Cardiac fibroblast (primary cell): Measurements from ENCODE around the gene CCL7.
A peak's percentile ranks its signal among the peaks of the same experiment; 100 is the strongest.

Source experiments
- DNase-seq, 2 donors: peaks; one replicate each; pipeline versions ENCODE4 v3.0.0 to v3.0.0-alpha.2; 2010; ENCODE audit warnings: low read depth in 2 of 2
- H3K4me3 ChIP-seq, 2 donors: replicated peaks in 1 of 2; 1 replicate in 1 of 2; 2 replicates in 1 of 2; pipeline ENCODE4 v1.5.1; 2011; ENCODE audit warnings: low read depth in 2 of 2, low read length in 2 of 2, mild to moderate bottlenecking in 2 of 2, moderate library complexity in 1 of 2
- TF ChIP-seq, protein P1 (sequence below): IDR thresholded peaks from one replicate; pipeline ENCODE4 v1.5.1; 2011; ENCODE audit warnings: low read depth, mild to moderate bottlenecking, low read length, inconsistent platforms

Gene CCL7

DNA sequence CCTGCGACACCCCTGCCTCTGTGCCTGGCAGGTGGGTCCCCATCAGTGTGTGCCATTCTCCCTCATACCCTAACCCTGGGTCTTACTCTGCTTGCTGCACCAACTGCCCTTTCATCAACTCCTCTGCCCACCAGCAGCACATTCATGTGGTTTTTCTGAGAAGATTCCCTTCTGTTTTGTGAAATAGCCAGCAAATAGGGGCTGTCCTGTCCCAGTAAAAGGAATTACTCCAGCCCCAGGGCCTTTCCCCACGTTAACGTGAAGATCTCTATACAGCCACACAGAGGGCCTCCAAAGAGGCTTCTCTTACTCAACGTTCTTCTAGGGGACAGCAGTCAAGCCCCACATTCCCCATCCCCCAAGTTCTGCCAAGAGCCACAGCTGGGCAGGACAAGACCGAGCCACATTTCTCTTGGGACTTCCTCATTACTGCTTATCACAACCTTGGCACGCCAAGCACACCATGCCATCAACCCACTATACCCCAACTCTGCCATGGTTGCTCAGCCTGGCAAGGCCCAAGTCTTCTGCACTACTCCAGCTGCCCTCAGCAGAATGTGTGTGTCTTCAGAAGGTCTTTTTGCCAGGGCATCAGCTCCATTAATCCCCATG, 33.6 kb upstream of the CCL7 start:
- DNase-seq: no peak
- TF ChIP-seq, protein P1, sequence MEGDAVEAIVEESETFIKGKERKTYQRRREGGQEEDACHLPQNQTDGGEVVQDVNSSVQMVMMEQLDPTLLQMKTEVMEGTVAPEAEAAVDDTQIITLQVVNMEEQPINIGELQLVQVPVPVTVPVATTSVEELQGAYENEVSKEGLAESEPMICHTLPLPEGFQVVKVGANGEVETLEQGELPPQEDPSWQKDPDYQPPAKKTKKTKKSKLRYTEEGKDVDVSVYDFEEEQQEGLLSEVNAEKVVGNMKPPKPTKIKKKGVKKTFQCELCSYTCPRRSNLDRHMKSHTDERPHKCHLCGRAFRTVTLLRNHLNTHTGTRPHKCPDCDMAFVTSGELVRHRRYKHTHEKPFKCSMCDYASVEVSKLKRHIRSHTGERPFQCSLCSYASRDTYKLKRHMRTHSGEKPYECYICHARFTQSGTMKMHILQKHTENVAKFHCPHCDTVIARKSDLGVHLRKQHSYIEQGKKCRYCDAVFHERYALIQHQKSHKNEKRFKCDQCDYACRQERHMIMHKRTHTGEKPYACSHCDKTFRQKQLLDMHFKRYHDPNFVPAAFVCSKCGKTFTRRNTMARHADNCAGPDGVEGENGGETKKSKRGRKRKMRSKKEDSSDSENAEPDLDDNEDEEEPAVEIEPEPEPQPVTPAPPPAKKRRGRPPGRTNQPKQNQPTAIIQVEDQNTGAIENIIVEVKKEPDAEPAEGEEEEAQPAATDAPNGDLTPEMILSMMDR: no peak
- H3K4me3 ChIP-seq: no peak overlapping the region

DNA sequence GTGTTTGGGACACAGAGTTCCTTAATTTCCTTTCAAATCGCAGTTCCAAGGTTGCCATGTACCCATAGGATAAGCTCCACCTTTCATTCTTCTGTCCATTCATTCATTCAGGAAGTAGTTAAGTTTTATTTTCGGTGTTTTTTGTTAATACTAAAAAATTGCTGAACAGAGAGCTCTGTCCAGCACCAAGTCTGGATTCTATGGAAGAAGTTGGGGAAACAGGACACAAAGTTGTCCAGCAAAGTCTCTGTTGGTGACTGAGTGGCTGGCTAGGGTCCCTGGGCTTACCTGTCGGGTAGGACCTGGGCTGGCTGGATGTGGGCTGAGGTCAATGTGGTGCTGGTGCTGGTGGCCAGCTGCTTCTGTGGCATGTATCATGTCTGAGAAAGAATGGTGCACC, 32.6 kb upstream of the CCL7 start:
- TF ChIP-seq, protein P1: no peak
- no peak overlapping the region for H3K4me3 ChIP-seq
- no peak for DNase-seq

DNA sequence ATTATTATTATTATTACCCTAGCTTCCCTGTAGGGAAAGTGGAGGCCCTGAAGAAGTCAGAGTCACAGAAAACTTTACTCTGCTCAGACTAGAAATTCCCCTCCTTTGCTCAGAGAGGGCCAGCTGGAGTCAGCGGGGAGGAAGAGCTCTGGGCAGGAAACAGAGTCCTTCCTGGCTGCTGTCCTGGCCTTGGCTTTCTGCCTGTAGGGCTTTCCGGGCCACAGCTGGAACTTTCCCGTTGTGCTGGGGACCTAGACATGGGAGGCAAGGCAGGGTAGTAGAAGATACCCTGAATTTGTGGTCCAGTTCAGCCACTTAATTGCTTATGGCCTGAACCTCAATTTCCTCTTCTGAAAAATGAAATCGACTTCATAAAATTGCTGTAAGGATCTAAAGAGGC, 29.0 kb upstream of the CCL7 start:
- no peak overlapping the region for H3K4me3 ChIP-seq
- TF ChIP-seq, protein P1: no peak
- peak; percentile 47 to 61 for DNase-seq

DNA sequence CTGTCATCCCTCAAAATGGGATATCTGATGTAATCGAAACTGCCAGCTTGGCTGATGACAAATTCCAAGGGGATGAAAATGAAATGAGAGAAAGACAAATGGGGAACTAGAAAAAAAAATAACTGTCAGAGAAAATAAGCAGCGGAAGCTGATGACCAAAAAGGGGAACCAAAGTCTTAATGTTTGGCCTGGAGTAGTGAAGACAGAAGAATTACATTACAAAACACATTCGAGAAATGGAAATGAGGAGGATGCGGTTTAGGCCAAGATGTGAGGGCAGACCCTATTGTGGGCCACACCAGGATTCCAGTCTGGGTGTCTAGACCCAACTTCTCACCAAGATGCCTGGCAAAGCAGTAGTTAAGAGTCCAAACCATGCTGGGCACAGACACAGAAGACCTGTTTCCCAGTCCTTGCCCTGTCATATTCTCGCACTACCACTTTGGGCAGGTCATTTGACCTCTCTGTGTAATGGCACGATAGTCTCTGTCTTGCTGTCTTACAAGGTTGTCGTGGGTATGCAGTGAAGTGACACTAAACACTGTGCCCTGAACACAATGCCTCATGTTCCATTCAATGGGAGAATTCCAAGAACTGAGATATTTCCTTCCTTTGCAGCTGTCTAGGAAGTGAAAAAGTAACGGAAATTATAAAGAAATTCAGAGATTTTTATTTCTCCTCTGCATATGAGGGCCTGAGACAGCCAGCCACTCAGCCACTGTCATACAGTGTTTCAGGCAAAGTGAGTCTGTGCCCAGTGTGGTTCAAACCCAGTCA, 27.2 kb upstream of the CCL7 start:
- TF ChIP-seq, protein P1: no peak
- no peak for DNase-seq

DNA sequence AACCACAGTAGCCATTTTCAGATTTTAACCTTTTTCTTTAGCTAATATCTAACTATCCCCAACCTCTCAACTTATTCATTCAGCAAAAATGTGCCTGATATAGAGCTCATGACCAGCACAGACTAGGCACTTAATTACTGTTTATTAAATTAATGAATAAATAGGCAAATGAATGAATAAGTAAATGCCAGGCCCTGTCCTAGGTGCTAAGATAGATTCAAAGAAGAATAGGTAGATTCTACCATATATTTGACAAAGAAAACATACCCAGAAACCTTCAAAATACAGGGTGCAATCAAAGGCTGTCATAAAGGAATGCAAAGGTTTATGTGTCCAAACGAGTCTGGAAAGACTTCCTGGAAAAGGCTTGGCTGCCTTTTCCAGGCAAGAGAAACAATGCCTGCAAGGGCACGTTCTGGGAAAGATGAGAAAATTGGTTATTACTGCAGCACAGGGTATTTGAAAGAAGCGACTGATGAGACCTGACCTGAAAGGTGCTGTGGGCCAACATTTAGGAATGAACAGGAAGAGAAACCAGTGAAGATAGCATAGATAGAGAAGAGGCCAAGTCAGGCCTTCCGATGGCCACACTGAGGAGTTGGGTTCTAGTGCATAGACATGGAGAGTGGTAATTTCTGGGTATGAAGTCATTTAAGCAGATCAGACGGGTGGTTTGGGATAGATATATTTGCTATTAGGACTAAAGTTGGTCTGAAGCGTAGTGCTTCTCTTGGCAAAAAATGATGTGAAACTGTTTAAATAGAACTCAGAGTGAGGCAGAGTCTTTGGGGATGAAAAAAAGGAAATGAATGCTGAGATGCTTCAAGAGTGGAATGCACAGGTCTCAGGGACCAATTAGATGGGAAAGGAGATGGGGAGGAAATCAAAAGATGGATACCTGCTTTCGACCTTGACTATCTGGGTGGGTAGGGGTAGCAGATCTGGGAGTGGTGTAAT, 26.4 kb upstream of the CCL7 start:
- TF ChIP-seq, protein P1: no peak
- DNase-seq: no peak
- no peak overlapping the region for H3K4me3 ChIP-seq

More for the DNA sequence above, 27.2 kb upstream of the CCL7 start:
- no peak overlapping the region for H3K4me3 ChIP-seq

DNA sequence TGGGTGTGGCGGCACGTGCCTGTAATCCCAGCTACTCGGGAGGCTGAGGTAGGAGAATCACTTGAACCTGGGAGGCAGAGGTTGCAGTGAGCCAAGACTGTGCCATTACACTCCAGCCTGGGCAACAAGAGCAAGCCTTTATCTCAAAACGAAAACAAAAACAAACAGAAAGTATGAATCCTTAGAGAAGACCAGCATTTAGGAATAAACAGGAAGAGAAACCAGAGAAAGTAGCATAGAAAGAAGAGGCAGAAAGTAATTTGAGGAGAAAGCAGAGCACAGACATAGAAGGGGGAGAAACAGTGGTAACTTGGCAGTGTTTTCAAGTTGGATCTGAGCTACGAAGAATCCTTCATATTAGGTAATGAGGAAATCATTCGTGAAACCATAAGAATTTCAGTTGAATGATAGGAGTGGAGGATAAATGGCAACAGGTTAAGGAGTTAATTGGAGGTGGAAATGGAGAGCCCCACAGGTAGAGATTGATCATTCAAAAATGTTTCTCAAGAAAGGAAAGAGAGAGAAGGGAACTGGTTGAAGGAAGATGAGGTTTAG, 24.6 kb upstream of the CCL7 start:
- no peak for DNase-seq
- TF ChIP-seq, protein P1: no peak
- H3K4me3 ChIP-seq: no peak overlapping the region
